Measurements from ENCODE around the gene NUP98.

DNA sequence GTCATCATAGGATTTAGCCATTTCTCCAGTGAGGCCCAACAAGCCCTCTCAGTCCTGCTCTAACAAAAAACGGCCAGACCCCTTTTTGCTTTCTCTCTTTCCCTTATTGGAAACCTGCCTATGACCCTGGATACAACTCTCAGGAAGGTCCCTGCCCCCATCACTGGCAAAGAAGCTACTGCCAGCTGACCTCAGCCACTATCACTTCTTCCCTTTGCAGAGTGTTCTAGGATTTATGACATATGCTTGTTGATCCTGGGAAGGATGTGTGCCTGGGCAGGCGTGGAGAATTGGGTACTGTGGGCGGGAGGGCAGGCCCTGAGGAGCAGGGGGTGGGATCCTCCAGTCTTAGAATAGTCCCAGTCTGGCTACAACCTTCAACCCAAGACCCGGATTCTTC, 18.5 kb upstream of the NUP98 start:
- TF ChIP-seq EZH2phosphoT487 (IDR thresholded peaks at IDR 0.05; ENCODE audit: borderline replicate concordance, low read depth, low read length): no peak
- TF ChIP-seq, protein P1, sequence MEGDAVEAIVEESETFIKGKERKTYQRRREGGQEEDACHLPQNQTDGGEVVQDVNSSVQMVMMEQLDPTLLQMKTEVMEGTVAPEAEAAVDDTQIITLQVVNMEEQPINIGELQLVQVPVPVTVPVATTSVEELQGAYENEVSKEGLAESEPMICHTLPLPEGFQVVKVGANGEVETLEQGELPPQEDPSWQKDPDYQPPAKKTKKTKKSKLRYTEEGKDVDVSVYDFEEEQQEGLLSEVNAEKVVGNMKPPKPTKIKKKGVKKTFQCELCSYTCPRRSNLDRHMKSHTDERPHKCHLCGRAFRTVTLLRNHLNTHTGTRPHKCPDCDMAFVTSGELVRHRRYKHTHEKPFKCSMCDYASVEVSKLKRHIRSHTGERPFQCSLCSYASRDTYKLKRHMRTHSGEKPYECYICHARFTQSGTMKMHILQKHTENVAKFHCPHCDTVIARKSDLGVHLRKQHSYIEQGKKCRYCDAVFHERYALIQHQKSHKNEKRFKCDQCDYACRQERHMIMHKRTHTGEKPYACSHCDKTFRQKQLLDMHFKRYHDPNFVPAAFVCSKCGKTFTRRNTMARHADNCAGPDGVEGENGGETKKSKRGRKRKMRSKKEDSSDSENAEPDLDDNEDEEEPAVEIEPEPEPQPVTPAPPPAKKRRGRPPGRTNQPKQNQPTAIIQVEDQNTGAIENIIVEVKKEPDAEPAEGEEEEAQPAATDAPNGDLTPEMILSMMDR (conservative IDR thresholded peaks at IDR 0.05; ENCODE audit: low read length): no peak

Measured in OCI-LY7 (cell line).